GM19324 (cell line): ENCODE data around the gene XAF1.
"Not testable (repeated sequence)": the region's sequence is repeated elsewhere in the genome, so short reads cannot be mapped to it uniquely, and the experiment has no call there.

Experiments
- ATAC-seq: cut with Tn5 transposase; IDR thresholded peaks from one replicate; pipeline ENCODE4 v1.9.1; 2021; ENCODE audit warnings: mild to moderate bottlenecking, moderate library complexity; ENCODE audit not compliant: unreplicated experiment, low FRiP score

XAF1 gene

DNA sequence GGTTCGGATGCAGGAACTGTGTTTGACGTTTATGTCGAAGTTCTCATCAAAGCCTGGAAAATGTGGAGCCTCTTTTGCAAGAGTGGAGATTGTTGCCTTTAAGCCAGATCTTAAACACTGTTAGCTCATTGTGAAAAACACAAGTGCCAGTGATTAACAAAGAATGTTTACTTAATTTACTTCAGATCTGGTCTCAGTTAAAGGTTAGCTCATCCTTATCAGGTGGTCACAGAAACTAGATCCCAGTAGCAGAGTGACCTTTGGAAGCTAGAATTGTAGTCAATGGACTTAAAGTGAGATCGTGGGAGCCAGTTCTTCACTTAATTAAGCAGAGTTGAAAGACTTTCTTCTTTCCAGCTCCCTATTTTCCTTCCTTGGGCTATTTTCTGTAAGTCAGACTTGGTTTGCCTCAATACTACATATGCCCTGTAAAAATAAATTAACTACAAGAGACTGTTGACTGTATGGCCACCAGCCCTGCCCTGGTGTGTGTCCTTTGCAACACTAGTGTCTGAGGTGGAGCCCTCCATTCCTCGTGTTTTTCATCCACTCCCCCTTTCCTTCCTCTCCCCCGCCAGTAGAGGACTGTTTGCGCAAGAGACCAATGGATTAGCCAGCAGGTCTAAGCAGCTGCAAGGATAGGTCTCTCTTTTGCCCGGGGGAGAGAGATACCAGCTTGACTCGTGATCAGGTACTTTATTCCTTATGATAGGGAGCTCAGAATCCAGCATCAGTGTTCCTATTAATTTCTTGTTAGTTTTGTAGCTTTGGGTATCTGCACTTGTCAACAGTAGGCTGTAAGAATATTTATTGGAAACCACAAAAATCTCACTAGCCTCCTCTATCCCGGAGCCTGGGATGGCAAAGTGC lies 40.4 kb downstream of the XAF1 start:
- ATAC-seq: no peak

DNA sequence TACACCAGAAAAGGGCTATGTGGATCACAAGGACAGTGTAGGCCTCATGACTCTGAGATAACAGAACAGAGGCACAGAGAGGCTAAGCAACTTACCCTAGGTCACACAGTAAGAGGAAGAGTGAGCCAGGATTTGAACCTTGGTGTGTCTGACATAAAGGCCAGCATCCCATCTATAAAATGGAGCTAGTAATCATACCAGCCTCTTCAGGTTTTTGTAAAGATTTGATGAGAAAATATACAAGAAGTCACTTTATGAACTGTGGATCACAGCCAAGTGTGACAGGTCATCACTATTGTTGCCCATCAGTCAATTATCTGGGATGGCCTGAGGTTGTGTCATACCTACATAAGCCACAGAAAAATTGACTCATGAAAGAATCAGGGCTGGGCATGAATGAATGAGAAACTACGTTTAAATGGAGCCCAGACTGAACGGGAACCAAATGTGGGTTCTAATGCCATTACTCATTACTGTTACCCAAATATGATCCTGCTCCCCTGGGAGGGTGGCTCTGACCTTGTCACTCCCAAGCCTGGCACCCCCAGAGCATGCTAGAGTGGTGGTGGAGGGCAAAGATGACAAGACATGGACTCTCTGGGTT lies 41.1 kb downstream of the XAF1 start:
- ATAC-seq: no peak

DNA sequence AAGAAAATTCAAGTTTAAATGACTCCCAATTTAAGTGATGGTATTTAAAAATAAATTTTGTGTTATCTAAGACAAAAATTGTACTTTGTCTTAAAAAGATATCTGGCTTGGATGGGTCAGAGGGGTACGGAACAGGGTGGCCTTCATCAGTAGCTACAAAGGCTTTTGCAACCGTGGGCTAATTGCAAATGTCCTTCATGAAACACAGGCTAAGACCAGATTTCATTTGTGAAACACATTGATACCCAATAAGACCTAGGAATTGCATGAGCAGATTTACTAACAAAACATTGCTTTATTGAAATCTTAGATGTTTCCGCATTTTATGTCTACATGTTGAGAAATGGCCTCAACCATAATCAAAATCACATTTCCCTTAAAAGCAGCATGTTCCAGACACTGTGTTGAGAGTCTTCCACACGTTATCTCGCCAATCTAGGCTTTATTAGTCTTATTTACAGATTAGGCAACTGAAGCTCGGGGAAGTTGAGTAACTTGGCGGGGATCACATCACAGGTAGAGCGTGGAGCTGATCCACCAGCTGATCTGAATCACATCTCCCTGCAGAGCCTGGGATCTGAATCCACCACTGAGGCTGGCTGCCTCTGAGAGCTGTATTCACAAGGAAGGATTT lies 42.0 kb downstream of the XAF1 start:
- no peak for ATAC-seq

DNA sequence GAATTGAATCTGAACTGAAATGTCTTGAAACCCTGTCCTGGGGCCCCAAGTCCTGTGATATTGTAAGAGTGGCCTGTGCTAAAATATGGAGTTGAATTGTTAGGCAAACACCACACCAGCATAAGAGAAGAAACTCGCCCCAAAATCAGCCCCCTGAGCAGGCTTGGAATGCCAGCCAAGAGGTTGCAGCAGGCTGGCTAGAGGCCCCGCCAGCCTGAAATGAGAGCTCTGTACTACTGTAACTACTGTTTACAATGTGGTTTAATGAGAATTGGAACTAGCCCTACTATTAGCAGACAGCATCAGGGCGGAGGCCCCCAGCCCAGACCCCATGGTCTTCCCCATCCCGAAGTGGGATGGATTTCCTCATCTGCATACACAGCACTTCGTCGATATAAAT lies 43.9 kb downstream of the XAF1 start:
- no peak for ATAC-seq

DNA sequence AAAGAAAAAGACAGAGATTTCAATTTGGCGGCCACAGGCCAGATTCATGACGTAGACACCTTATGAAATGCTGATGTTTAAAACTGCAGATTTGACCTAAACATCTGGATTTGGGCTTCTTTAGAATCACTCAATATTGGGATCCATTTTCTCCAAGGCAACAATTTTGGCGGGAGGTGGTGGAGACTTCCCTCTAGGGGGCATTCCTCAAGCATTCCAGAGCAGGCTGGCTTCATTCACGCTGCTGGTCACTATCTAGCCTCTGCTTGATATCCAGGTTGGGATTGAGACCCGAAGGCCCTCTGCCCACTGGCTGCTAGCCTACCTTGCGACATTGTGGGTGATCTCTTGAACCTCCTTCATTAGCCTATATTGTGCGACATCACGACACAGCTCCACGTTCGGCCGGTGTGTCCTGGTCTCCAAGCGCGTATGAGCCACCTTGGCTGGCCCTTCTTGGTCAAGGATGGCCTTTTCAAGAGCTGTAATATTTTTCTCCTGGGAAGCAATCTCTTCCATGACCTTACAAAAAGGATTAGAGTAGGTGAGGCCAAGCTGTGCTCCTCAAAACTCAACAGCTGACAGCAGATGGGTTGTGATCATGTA lies 44.7 kb downstream of the XAF1 start:
- no peak for ATAC-seq

DNA sequence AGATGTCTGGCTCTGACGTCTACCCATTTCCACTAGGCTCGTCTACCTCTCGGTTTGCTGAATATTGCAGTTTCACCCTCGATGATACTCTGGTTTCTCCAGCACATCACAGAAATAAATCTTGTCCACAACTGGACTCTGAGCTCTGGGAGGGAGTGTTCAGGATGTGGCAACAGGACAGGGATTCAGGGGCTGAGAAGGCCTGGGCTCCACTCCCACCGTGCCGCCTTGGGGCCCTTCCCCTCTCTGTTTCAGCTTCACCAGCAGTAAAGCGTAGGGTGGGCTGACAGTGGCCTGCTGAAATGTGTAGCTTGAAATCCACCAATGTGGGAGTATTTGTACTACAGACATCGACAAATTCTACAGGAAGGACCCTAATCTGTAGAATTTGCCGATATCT lies 55.7 kb downstream of the XAF1 start:
- no peak for ATAC-seq

DNA sequence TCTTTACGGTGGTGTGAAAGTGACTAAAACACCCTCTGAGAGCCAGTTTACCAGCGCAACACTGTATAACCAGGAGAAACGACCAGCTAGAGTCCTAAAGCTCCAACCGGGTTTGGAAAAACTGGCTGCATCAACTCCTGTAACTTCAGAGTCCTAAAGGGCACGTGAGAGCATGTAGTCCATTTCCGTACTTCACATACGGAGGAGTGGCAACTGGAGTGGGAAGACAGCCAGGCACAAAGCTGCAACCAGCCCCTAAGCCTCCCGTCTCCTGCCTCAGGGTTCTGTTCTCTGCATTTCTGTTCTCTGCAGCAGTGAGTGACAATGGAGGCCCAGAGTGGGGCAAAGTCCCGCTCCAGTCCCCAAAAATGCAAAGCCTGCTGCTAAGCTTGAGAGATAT lies 56.4 kb downstream of the XAF1 start:
- ATAC-seq: no peak

DNA sequence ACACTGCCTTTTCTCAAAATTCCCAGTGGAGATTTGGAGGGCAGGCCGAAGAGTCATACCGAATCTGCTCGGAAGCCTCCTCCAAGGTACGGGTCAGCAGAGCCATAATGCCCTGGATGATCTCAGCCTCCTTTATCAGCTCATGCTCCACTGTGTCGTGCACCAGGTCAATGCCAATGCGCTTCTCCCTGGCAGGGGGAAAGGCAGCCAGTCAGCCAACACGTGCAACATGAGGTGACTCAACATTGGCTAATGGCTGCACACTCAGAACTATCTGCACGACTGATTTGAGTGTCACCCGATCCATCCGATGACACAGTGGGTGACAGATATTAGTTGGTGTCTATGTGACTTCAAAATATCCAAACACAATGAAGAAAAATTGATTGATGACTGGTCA lies 59.9 kb downstream of the XAF1 start:
- ATAC-seq: no peak

DNA sequence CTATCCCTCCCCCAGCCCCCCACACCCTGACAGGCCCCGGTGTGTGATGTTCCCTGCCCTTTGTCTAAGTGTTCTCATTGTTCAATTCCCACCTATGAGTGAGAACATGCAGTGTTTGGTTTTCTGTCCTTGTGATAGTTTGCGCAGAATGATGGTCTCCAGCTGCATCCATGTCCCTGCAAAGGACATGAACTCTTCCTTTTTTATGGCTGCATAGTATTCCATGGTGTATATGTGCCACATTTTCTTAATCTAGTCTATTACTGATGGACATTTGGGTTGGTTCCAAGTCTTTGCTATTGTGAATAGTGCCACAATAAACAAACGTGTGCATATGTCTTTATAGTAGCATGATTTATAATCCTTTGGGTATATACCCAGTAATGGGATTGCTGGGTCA lies 60.5 kb downstream of the XAF1 start:
- not testable (repeated sequence) for ATAC-seq

DNA sequence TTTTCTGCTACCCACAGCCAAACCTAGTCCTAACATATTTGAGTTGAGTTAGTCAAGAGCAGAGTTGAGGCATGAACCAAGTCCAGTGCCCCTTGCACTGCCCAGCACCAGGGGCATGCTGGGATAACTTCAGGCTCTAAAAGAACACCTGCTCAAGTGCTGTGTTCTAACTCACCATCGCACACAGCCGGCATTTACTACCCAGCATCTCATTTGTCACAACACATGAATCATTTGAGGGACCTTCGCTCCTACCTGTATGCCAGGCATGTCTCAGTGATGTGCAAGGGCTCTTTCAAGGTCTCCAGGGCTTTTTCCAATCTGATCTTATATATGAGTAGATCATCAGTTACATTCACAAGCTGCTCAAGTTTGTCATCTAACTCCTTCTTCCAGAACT lies 63.1 kb downstream of the XAF1 start:
- ATAC-seq: no peak

DNA sequence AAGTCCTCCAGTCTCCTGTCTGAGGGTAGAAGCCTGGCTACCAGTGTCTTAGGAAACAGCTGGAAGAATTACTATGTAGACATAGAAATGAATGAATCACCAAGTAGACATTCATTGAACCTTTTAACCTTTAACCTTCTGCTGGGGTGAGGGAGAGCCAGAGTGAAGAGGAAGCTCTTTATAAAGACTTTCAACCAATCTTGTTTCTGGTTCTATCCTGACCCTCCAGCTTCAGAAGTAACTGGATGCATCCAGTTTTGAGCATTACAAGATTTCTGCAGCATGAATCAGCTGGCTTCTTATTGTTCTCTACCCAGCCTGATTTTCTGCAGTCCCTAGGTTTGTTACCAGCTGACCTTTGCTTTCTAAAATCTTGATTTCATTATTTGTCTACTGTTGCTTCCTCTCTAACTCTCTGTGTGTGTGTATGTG lies 67.2 kb downstream of the XAF1 start:
- ATAC-seq: no peak
